Activated T-helper 2 cell treated with anti-CD3 and anti-CD28 coated beads, Interferon-gamma antibody, Interleukin-2, Interleukin-4, amounts not matched to agents 10 μg/mL and 5 μg/mL and 100 μg/mL, durations not matched to agents 14 hours and 24 hours and 36 hours (primary cell): Measurements from ENCODE around the gene GSG1L. TPM values are rescaled to one million over a fixed set of nuclear protein-coding genes. Genes with fewer than 3 reads are reported as not detected.

Source experiments
- DNase-seq: peaks from one replicate; pipeline ENCODE4 v3.0.0; 2021; ENCODE audit warnings: low spot score
- H3K27ac Mint-ChIP-seq: one replicate; pipeline ENCODE4 v1.8.0; 2021; ENCODE audit warnings: mixed read lengths
- H3K27me3 Mint-ChIP-seq: one replicate; pipeline ENCODE4 v1.8.0; 2021; ENCODE audit warnings: low read depth, mixed read lengths
- H3K36me3 Mint-ChIP-seq: one replicate; pipeline ENCODE4 v1.8.0; 2021; ENCODE audit warnings: low read depth, mixed read lengths
- H3K4me1 Mint-ChIP-seq: one replicate; pipeline ENCODE4 v1.8.0; 2021; ENCODE audit warnings: low read depth, mixed read lengths
- H3K4me3 Mint-ChIP-seq: one replicate; pipeline ENCODE4 v1.8.0; 2021; ENCODE audit warnings: low read depth, mild to moderate bottlenecking, moderate library complexity, mixed read lengths
- H3K9me3 Mint-ChIP-seq: one replicate; pipeline ENCODE4 v1.8.0; 2021; ENCODE audit warnings: mixed read lengths
- intact Hi-C: fragments of 100-400 bp; cut with micrococcal nuclease; formaldehyde crosslinking; loops from one replicate; pipeline ENCODE4 v1.15.1; 2023
- total RNA-seq: library from RNA; stranded (reverse); gene quantifications from 2 replicates; pipeline ENCODE4 v1.2.3, GENCODE V29; 2022

Gene GSG1L
- total RNA-seq, 1 donor from 2014 or later, result not detected

DNA sequence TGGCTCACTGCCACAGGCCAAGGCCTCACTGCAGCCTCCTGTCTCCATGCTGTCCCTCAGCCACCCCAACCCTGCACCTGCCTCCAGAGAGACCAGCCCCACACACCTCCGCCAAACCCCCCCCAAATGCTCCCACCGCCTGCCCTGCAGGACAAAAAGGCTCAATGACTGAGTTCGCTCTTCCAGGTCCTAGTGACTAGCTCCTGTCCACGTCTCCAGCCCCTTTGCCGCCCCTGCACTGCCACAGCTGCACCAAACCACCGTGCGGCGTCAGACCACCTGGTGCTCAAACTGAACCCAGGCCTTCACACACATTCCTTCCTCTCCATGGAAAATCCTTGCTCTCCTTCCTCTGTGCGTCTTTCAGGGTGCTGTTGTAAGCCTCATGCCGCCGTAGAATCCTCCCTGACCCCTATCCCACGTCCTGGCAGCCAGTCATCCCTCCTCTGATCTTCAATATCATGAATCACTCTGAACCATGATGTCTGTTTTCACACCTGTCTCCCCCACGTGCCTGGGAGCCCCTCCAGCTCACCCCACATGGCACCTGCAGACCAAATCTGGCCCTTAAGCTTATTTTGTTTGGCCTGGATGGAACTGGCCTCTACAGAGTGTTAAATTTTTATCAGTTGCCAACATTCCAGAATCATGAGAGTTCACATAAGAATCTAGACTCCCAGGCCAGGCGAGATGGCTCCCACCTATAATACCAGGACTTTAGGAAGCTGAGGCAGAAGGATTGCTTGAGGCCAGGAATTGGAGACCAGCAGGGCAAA lies 4.3 kb upstream of the GSG1L start:
- intact Hi-C loops, result no loop called here
- DNase-seq, result no peak
- Mint-ChIP-seq H3K4me1 (no peaks in the 10 kb centered on the region), H3K36me3 (no peaks in the 10 kb centered on the region), H3K4me3 (no peak overlapping the region), H3K27ac (no peak overlapping the region), H3K27me3 (peaks cover 21% of the 10 kb centered on the region), H3K9me3 (no peaks in the 10 kb centered on the region)

DNA sequence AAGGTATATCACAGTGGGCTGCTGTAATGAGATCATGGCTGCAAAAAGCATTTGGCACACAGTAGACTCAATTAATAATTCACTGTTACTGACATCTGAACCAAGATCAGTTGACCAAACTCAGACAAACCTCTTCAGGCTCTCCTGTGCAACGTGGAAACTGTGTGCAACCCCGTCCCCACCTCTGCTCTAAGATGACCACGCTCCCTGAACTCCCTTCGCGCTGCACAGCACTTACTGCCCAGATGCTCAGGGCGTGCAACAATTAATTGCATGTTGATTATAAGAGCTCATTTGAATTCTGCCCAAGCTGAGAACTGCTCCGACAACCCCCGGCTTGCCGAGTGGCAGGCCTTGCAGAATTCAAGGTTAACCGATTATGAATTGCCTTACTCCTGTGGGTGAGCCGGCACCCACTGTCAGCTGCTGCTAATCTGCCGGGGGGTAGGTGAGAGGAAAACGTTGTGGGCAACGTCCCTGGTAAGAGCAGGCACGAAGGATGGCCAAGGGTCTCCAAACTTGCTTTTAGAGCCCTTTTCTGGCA lies 1.3 kb upstream of the GSG1L start:
- Mint-ChIP-seq H3K4me1 (no peaks in the 10 kb centered on the region), H3K27me3 (peaks cover 38% of the 10 kb centered on the region), H3K9me3 (no peaks in the 10 kb centered on the region), H3K27ac (no peak overlapping the region), H3K4me3 (no peak overlapping the region), H3K36me3 (no peaks in the 10 kb centered on the region)
- intact Hi-C loops, result no loop called here
- DNase-seq, result no peak

DNA sequence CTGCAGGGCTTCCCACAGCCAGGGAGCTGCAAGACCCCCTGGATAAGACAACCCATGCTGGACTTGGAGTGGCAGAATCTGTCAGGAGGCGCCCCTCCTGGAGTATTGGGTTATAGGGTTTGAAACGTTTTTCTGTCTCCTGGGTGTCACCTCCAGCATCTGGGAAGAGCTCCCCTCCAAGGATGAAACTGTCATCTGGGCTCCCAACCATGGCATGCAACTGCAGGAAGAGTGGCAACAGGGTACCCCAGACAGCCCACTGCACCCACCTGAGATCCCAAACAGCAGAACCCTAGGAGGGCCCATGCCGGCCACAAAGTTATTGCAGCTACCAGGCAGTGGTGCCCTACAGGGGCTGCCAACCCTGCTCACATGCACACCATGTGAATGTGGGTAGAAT lies 636 bp upstream of the GSG1L start:
- H3K4me3 Mint-ChIP-seq, result no peak overlapping the region
- intact Hi-C loops, result no loop called here
- no peaks in the 10 kb centered on the region for H3K36me3 Mint-ChIP-seq
- no peaks in the 10 kb centered on the region for H3K9me3 Mint-ChIP-seq
- no peak for DNase-seq
- H3K27ac Mint-ChIP-seq, result no peak overlapping the region
- H3K4me1 Mint-ChIP-seq, result peaks cover 4% of the 10 kb centered on the region
- peaks cover 43% of the 10 kb centered on the region for H3K27me3 Mint-ChIP-seq

DNA sequence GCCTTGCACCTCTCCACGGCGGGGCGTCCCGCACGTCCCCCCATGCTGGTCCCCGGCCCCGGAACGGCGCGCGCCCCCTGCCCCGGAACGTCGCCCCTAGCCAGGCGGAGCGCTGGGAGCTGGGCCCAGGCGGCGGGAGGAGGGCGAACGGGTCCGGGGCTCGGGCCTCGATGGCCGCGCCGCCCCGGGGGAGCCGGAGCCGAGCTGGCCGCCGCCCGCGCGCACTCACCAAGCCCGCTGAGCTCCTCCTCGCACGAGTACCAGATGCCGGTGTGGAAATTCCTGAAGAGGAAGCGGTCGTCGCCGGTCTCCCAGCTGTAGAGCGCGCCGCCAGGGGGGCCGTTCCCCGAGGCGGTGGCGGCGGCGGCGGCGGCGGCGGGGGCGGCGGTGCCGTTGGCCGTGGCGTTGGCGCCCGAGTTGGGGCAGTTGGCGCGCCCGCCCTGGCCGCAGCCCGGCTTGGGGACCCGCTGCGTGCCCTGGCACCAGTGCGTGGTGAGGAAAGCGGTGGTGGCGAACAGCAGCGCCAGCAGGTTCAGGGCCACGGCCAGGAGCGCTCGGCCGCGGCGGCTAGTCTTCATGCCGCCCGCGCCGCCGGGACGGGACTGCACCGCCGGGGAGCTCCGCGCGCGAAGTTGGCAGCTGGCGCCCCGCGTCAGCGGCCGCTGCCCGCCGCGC lies 530 bp downstream of the GSG1L start:
- intact Hi-C loops, result no loop called here
- no peaks in the 10 kb centered on the region for H3K9me3 Mint-ChIP-seq

DNA sequence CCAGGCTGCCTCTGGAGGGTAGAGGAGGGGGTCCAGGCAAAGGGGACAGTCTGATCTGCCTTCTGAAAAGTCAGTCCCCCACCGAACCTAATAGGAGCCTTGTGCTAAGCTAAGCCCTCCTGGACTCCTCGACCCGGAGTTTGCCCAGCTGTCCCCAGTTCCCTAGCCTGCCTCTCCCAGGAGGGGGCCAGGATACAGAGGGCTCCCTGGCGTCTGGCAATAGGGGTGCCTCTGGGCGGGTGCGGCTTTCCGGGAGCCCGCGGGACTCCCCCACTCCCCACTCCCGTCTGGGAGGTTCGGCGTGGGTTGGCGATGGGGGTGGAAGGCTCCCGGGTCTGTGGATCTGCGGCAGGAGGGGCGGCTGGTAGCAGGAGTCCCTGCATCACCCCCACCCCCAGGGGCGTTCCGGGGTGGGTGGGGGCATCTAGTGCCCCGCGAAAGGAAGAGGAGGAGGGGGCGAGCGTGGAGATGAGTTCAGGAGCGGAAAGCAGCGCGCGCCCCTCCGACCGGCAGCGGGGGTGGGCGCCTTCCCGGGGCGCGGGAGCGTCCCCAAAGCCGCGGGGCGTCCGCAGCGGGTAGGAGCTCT lies 1.2 kb downstream of the GSG1L start:
- H3K36me3 Mint-ChIP-seq, result no peaks in the 10 kb centered on the region
- H3K9me3 Mint-ChIP-seq, result no peaks in the 10 kb centered on the region
- peaks cover 49% of the 10 kb centered on the region for H3K27me3 Mint-ChIP-seq
- no peak for DNase-seq
- intact Hi-C loops, result no loop called here
- H3K4me3 Mint-ChIP-seq, result no peak overlapping the region
- no peak overlapping the region for H3K27ac Mint-ChIP-seq
- peaks cover 9% of the 10 kb centered on the region for H3K4me1 Mint-ChIP-seq

More for the DNA sequence above, 530 bp downstream of the GSG1L start:
- Mint-ChIP-seq H3K36me3 (no peaks in the 10 kb centered on the region), H3K4me1 (peaks cover 9% of the 10 kb centered on the region), H3K27ac (no peak overlapping the region), H3K27me3 (peaks cover 49% of the 10 kb centered on the region), H3K4me3 (no peak overlapping the region)
- DNase-seq, result no peak

DNA sequence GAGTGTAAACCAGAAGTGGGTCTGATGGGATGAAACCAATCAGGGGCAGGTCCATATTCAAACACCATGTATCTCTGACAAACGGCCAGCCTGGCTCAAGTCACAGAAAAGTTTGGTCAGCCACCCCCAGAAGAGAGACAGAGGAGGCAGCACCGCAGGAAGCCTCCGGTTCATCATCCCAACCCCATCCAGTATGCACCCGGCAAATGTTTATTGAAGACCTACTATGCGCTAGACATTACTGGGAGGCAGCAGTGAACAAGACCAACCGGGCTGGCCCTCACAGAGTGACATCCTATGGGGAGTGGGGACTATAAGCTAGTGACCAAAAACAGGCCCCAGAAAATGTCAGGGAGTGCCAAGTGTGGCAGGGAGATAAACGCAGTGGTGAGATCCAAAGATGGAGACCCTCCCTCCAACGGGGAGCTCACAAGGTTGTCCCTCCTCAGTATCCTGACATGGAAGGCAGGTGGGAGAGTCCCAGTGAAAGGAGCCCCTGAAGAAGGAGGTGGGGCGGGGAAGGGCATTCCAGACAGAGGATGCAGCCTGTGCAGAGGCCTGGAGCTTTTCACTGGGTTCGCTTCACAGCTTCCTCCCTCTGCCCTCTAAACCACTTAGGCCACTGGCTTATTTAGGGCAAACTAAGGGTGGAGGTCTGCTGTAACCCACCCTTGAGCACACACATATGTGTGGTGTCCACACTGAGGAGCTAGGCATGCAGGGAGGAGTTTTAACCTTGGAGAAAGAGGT lies 2.0 kb downstream of the GSG1L start:
- H3K4me1 Mint-ChIP-seq, result peaks cover 9% of the 10 kb centered on the region
- intact Hi-C loops, result no loop called here
- no peak for DNase-seq
- no peak overlapping the region for H3K4me3 Mint-ChIP-seq
- H3K27ac Mint-ChIP-seq, result no peak overlapping the region
- peaks cover 49% of the 10 kb centered on the region for H3K27me3 Mint-ChIP-seq
- H3K36me3 Mint-ChIP-seq, result no peaks in the 10 kb centered on the region
- H3K9me3 Mint-ChIP-seq, result no peaks in the 10 kb centered on the region

DNA sequence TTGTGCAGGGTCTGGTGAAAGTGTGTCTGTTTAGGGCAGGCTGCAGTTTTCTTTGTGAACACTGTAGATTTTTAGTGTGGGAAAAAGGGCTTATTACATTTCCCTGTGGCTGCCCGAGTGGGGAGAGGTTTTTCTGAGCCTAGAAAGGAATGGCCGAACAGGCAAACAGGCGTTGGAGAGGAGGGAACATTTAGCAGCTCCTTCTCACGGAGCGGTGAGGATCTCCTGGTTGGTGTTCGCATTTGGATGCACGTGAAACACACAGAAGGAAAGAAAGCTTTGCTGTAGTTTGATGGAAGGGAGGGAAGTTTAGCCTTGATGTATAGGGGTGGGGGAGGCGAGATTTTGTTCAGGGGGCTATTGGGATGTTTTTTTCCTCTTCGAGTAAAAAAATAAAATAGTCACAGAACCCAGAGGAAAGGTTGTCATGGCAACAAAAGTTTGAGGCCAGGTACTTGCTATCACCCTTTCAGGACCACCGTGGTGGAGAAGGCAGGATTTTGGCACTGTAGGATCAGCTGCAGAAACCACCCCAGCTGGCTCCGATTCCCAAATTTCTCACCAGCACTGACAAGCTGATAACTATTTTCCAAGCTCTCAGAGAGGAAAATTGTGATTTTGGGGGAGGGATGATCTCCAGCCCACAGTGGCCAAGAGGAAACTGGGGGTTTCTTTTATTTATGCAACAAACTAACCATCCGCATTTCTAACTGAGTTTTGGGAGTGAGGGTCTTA lies 3.5 kb downstream of the GSG1L start:
- H3K36me3 Mint-ChIP-seq, result no peaks in the 10 kb centered on the region
- H3K4me1 Mint-ChIP-seq, result peaks cover 9% of the 10 kb centered on the region
- H3K4me3 Mint-ChIP-seq, result no peak overlapping the region
- peaks cover 39% of the 10 kb centered on the region for H3K27me3 Mint-ChIP-seq
- intact Hi-C loops, result no loop called here
- DNase-seq, result no peak
- no peak overlapping the region for H3K27ac Mint-ChIP-seq
- H3K9me3 Mint-ChIP-seq, result no peaks in the 10 kb centered on the region

DNA sequence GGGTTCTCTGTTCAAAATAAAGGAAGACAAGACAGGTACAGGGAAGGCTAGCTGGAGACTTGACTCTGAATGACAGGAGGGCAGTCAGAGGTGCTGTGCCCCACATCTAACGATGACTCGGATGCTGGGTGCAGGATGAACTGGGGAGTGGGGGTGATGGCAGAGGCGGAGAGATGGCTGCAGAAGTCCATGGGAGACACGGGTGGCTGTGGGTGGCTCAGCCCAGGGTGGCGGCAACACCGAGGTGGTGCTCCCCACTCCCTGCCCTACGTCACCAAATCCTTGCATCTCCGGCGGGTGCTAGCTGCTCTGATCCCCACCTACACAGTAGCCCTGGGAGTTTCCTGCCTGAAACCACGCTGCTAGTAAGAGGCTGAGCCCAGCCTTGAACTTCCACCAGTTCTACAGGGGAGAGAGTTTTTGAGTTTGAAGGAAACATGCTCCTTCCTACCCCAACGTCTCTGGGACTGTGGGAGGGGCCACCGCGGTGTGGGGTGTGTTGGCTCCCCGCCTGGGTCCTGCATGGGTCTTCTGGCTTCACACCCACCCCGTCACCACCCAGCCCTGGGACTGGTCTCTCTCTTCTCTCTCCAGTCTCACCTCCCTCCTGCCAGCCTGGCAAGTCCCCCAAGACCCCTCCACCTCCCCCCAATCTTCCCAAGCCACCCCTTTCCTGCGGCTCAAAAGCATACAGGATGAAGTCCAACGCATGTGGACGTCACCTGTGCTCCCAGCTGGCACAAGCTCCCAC lies 4.5 kb downstream of the GSG1L start:
- intact Hi-C loops, result no loop called here

DNA sequence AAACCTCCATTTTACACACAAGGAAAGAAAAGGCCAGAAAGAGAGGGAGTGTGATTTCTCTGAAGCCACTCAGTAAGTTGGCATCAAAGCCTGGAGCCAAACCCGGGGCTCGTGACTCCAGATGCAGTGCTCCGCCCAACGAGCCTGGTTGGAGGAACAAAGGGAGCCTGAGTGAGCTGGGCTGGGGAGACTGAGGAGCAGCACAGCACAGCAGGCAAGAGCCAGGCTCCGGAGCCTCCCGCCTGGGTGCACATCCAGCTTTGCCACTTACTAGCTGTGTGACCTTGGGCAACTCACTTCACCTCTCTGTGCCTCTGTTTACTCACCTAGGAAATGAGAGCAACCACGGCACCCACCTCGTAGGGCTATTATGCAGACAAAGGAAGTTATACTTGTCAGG lies 5.6 kb downstream of the GSG1L start:
- H3K4me1 Mint-ChIP-seq, result peaks cover 9% of the 10 kb centered on the region
- no peaks in the 10 kb centered on the region for H3K36me3 Mint-ChIP-seq
- intact Hi-C loops, result no loop called here
- no peak overlapping the region for H3K4me3 Mint-ChIP-seq
- peaks cover 31% of the 10 kb centered on the region for H3K27me3 Mint-ChIP-seq
- H3K9me3 Mint-ChIP-seq, result no peaks in the 10 kb centered on the region
- H3K27ac Mint-ChIP-seq, result no peak overlapping the region
- no peak for DNase-seq

More for the DNA sequence above, 4.5 kb downstream of the GSG1L start:
- peaks cover 31% of the 10 kb centered on the region for H3K27me3 Mint-ChIP-seq
- no peak overlapping the region for H3K27ac Mint-ChIP-seq
- DNase-seq, result no peak
- H3K4me1 Mint-ChIP-seq, result peaks cover 9% of the 10 kb centered on the region
- no peaks in the 10 kb centered on the region for H3K9me3 Mint-ChIP-seq
- H3K36me3 Mint-ChIP-seq, result no peaks in the 10 kb centered on the region
- no peak overlapping the region for H3K4me3 Mint-ChIP-seq

DNA sequence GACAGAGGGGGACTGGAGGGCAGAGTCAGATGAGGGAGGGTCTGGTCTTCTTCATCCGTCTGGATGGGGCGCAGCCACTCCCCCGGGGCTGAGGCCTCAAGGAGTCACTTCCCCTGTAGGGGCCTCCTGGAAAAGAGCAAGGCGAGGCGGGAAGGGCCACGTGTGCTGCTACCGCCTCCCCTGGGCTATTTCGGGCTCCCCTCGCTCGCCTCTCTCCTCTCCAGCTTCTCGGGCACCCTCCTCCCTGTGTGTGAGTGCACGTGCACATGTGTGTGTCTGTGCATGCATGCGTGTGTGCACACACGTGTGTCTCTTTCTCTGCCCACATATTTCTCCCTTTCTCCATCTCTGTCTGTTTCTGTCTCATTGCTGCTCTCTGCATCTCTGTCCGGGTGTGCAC lies 10.1 kb downstream of the GSG1L start:
- H3K36me3 Mint-ChIP-seq, result no peaks in the 10 kb centered on the region
- H3K27me3 Mint-ChIP-seq, result no peaks in the 10 kb centered on the region
- no peak for DNase-seq
- H3K4me1 Mint-ChIP-seq, result no peaks in the 10 kb centered on the region
- H3K27ac Mint-ChIP-seq, result no peak overlapping the region
- intact Hi-C loops, result no loop called here
- H3K9me3 Mint-ChIP-seq, result peaks cover 5% of the 10 kb centered on the region
- H3K4me3 Mint-ChIP-seq, result no peak overlapping the region

DNA sequence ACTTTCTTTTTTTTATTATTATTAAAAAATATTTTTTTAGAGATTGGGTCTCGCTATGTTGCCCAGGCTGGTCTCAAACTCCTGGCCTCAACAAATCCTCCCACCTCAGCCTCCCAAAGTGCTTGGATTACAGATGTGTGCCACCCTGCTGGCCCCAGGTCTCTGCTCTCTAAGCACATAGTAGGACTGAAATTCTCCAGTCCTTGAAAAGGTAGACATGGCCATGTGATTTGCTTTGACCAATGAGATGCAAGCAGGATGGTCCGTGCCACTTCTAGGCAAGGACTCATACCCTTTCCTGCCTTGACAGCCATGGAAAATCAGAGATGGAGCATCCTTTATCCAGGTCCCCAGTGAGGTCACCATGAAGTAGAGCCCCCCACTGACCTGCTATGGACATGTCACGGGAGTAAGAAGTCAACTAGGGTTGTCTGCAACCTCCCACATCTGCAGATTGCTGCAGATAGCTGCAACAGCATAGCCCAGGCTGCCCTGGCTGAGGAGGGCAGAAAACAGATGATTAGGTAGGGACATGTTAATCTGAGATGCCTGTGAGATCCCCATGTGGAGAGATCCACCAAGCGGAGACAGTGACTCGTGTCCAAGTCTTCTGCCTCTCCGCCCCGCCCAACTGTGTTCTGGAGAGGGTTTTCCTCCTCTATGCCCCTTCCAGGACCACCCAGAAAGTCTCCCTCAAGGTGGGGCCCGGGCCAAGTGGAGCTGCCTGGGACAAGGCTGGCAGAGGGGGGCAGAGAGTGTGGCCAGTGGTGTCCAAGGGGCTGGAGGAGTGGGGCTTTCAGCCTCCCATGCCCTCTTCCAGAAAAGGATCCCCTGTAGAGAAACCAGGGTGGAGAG lies 11.0 kb downstream of the GSG1L start:
- peaks cover 8% of the 10 kb centered on the region for H3K9me3 Mint-ChIP-seq
- intact Hi-C loops, result no loop called here
- no peak overlapping the region for H3K4me3 Mint-ChIP-seq
- no peaks in the 10 kb centered on the region for H3K27me3 Mint-ChIP-seq
- DNase-seq, result no peak
- no peaks in the 10 kb centered on the region for H3K4me1 Mint-ChIP-seq
- H3K27ac Mint-ChIP-seq, result no peak overlapping the region
- no peaks in the 10 kb centered on the region for H3K36me3 Mint-ChIP-seq
